OCI-LY1 (cell line): ENCODE results near the gene EFCAB5.

Experiments
- EZH2 ChIP-seq: fragments of 200-600 bp; sonication (generic), shearing (Covaris generic); IDR thresholded peaks from 2 replicates; pipeline ENCODE4 v1.8.0; 2017; ENCODE audit warnings: borderline replicate concordance, mixed run types, mild to moderate bottlenecking, antibody characterized with exemption, low read length, moderate library complexity, mixed read lengths
- TF ChIP-seq, protein P1 (sequence below): fragments of 200-600 bp; sonication (generic), shearing (Covaris generic); IDR thresholded peaks from 2 replicates; pipeline ENCODE4 v1.5.1; 2017; ENCODE audit warnings: mild to moderate bottlenecking, antibody characterized with exemption, low read length, moderate library complexity, mixed read lengths

DNA sequence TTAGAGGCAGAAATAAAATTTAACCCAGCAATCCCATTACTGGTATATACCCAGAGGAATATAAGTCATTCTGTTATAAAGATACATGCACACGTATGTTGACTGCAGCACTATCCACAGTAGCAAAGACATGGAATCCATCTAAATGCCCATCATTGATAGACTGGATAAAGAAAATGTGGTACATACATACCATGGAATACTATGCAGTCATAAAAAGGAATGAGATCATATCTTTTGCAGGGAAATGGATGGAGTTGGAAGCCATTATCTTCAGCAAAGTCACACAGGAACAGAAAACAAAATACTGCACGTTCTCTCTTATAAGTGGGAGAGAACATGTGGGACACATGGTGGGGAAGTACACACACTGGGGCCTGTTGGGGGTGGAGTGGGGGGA lies 34.5 kb upstream of the EFCAB5 start:
- TF ChIP-seq, protein P1, sequence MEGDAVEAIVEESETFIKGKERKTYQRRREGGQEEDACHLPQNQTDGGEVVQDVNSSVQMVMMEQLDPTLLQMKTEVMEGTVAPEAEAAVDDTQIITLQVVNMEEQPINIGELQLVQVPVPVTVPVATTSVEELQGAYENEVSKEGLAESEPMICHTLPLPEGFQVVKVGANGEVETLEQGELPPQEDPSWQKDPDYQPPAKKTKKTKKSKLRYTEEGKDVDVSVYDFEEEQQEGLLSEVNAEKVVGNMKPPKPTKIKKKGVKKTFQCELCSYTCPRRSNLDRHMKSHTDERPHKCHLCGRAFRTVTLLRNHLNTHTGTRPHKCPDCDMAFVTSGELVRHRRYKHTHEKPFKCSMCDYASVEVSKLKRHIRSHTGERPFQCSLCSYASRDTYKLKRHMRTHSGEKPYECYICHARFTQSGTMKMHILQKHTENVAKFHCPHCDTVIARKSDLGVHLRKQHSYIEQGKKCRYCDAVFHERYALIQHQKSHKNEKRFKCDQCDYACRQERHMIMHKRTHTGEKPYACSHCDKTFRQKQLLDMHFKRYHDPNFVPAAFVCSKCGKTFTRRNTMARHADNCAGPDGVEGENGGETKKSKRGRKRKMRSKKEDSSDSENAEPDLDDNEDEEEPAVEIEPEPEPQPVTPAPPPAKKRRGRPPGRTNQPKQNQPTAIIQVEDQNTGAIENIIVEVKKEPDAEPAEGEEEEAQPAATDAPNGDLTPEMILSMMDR, result no peak
- no peak for TF ChIP-seq EZH2
